ENCODE data around the gene PRR7. TPM values are rescaled to one million over a fixed set of nuclear protein-coding genes. Genes with fewer than 3 reads are reported as not detected.
A peak's percentile ranks its signal among the peaks of the same experiment; 100 is the strongest.

PRR7 gene
- total and polyA plus RNA-seq, 4 donors = 0.17 to 1.4 (median 0.49) TPM

GRCh38 chr5:177404641-177405179 is 41.9 kb upstream of the PRR7 start:
- no peaks in the 10 kb centered on the region for H3K9me3 ChIP-seq (ENCODE audit: control insufficient read depth in 4 of 4, low read length in 3 of 4)
- peaks cover 11 to 50% (median 30%) of the 10 kb centered on the region in 4 donors for H3K4me1 ChIP-seq (ENCODE audit: control insufficient read depth in 4 of 4, insufficient read depth in 4 of 4, low read length in 3 of 4)
- H3K27ac ChIP-seq (ENCODE audit: low read depth in 1 of 2, low read length in 2 of 2) = no peak overlapping the region
- no peak overlapping the region for H3K9ac ChIP-seq (ENCODE audit: low read depth in 1 of 2, low read length in 2 of 2)
- H3K4me3 ChIP-seq (ENCODE audit: low read depth in 1 of 3, low read length in 3 of 3) = peak overlapping the region in 1 of 3 donors; percentile 31
- DNase-seq (ENCODE audit: low spot score) = no peak
- H3K27me3 ChIP-seq (ENCODE audit: control insufficient read depth in 4 of 4, insufficient read depth in 4 of 4, low read length in 3 of 4) = no peaks in the 10 kb centered on the region
- H3K36me3 ChIP-seq (ENCODE audit: control insufficient read depth in 4 of 4, insufficient read depth in 3 of 4, low read depth in 1 of 4, low read length in 3 of 4) = peaks cover 0 to 11% (median 7%) of the 10 kb centered on the region in 4 donors
- no peak for TF ChIP-seq ATF3 (IDR thresholded peaks at IDR 0.05)
- TF ChIP-seq SP1 (IDR thresholded peaks at IDR 0.05) = no peak
- TF ChIP-seq MAX (IDR thresholded peaks at IDR 0.05) = no peak
- WGBS = 59% methylated on average over 16 of the region's 16 CpGs

GRCh38 chr5:177405312-177405711 is 41.3 kb upstream of the PRR7 start:
- H3K9ac ChIP-seq (ENCODE audit: low read depth in 1 of 2, low read length in 2 of 2) = no peak overlapping the region
- TF ChIP-seq RAD21 (IDR thresholded peaks at IDR 0.05) (no peak), NR2F2 (IDR thresholded peaks at IDR 0.05) (no peak), JUND (IDR thresholded peaks at IDR 0.05) (no peak), FOXA2 (IDR thresholded peaks at IDR 0.05) (no peak), CTCF (IDR thresholded peaks at IDR 0.05; ENCODE audit: low read depth, low read length, missing input control) (no peak)
- H3K4me1 ChIP-seq (ENCODE audit: control insufficient read depth in 4 of 4, insufficient read depth in 4 of 4, low read length in 3 of 4) = peaks cover 7 to 46% (median 27%) of the 10 kb centered on the region in 4 donors
- no peaks in the 10 kb centered on the region for H3K27me3 ChIP-seq (ENCODE audit: control insufficient read depth in 4 of 4, insufficient read depth in 4 of 4, low read length in 3 of 4)
- H3K9me3 ChIP-seq (ENCODE audit: control insufficient read depth in 4 of 4, low read length in 3 of 4) = no peaks in the 10 kb centered on the region
- no peak for DNase-seq (ENCODE audit: low spot score)
- peaks cover 0 to 11% (median 7%) of the 10 kb centered on the region in 4 donors for H3K36me3 ChIP-seq (ENCODE audit: control insufficient read depth in 4 of 4, insufficient read depth in 3 of 4, low read depth in 1 of 4, low read length in 3 of 4)
- no peak overlapping the region for H3K27ac ChIP-seq (ENCODE audit: low read depth in 1 of 2, low read length in 2 of 2)
- H3K4me3 ChIP-seq (ENCODE audit: low read depth in 1 of 3, low read length in 3 of 3) = no peak overlapping the region
- 94% methylated on average over 2 of the region's 2 CpGs for WGBS

GRCh38 chr5:177405805-177406204 is 40.8 kb upstream of the PRR7 start:
- DNase-seq (ENCODE audit: low spot score) = no peak
- Histone ChIP-seq H3K9me3 (ENCODE audit: control insufficient read depth in 4 of 4, low read length in 3 of 4) (no peaks in the 10 kb centered on the region), H3K27ac (ENCODE audit: low read depth in 1 of 2, low read length in 2 of 2) (no peak overlapping the region), H3K9ac (ENCODE audit: low read depth in 1 of 2, low read length in 2 of 2) (no peak overlapping the region), H3K4me1 (ENCODE audit: control insufficient read depth in 4 of 4, insufficient read depth in 4 of 4, low read length in 3 of 4) (peaks cover 4 to 45% (median 27%) of the 10 kb centered on the region in 4 donors), H3K4me3 (ENCODE audit: low read depth in 1 of 3, low read length in 3 of 3) (no peak overlapping the region), H3K36me3 (ENCODE audit: control insufficient read depth in 4 of 4, insufficient read depth in 3 of 4, low read depth in 1 of 4, low read length in 3 of 4) (peaks cover 0 to 11% (median 7%) of the 10 kb centered on the region in 4 donors), H3K27me3 (ENCODE audit: control insufficient read depth in 4 of 4, insufficient read depth in 4 of 4, low read length in 3 of 4) (no peaks in the 10 kb centered on the region)
- TF ChIP-seq GABPA (IDR thresholded peaks at IDR 0.05 in 1 of 2, conservative IDR thresholded peaks at IDR 0.05 in 1 of 2) (no peak), ATF3 (IDR thresholded peaks at IDR 0.05) (no peak), FOXA1 (IDR thresholded peaks at IDR 0.05) (no peak)
- WGBS = 87% methylated on average over 5 of the region's 5 CpGs

Data from liver (tissue), 9 donors.